GM06990 (cell line): ENCODE results near the gene MAGEF1.

ENCODE experiments used
- DNase-seq: peaks from one replicate; pipeline ENCODE4 v3.0.0-alpha.2; 2011; ENCODE audit not compliant: insufficient read length; ENCODE audit errors: extremely low read depth
- H3K27me3 ChIP-seq: replicated peaks from 2 replicates; pipeline ENCODE4 v1.6.0; 2011; ENCODE audit warnings: low read length; ENCODE audit not compliant: control insufficient read depth, insufficient read depth
- H3K36me3 ChIP-seq: 2 replicates; pipeline ENCODE4 v1.5.1; 2011; ENCODE audit warnings: low read length; ENCODE audit not compliant: control insufficient read depth, insufficient read depth
- H3K4me3 ChIP-seq: replicated peaks from 2 replicates; pipeline ENCODE4 v1.5.1; 2011; ENCODE audit warnings: low read depth, mild to moderate bottlenecking, control low read depth, low read length
- CTCF ChIP-seq: IDR thresholded peaks from 2 replicates; pipeline ENCODE4 v1.5.1; 2011; ENCODE audit warnings: low read length, control low read depth, mild to moderate bottlenecking, inconsistent platforms; ENCODE audit not compliant: insufficient read depth, poor library complexity, severe bottlenecking

Gene MAGEF1

GRCh38 chr3:184750349-184751083 lies 38.7 kb upstream of the MAGEF1 start:
- no peak for TF ChIP-seq CTCF
- H3K4me3 ChIP-seq: no peak overlapping the region
- DNase-seq: no peak
- H3K36me3 ChIP-seq: no peaks in the 10 kb centered on the region
- H3K27me3 ChIP-seq: no peaks in the 10 kb centered on the region

GRCh38 chr3:184749168-184749744 lies 37.4 kb upstream of the MAGEF1 start:
- H3K4me3 ChIP-seq: no peak overlapping the region
- H3K27me3 ChIP-seq: no peaks in the 10 kb centered on the region
- no peak for TF ChIP-seq CTCF
- H3K36me3 ChIP-seq: no peaks in the 10 kb centered on the region
- no peak for DNase-seq

DNA sequence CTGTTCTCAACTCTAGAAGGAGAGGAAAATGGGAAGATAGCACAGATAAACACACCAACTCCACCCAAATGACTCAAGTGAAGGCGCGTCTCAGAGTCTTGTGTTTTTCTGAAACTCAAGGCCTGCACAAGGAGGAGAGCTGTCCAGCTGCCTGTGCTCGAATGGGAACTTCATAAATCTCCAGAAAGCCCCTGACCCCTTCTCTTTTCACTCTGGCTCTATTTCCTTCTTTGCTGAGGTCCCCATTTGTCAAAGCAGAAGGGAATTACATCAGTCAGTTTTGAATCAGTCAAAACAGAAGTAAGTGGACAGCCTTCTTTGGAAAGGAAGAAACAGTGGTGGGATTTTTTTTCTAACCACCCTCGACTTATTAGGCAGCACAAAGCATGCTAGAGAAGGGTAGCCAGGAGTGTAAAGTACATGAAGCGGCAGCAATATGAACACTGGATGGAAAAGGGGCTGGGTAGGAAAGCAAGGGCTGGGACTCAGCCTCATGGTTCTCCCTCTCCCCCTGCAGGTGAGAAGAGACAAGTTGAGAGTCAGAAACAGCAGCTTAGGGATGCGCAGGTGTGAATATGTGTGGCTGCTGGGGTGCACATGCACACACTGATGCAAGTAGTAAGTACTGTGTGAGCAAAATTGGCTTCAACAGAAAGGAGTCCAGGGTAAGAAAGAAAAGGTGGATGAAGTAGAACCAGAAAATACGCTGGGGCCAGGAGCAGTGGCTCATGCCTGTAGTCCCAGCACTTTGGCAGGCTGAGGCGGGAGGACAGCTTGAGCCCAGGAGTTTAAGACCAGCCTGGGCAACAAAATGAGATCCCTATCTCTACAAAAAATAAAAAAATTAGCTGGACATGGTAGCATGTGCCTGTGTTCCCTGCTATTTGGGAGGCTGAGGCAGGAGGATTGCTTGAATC lies 36.6 kb upstream of the MAGEF1 start:
- TF ChIP-seq CTCF: peak; percentile 45
- H3K27me3 ChIP-seq: no peaks in the 10 kb centered on the region
- DNase-seq: peak; percentile 46
- H3K4me3 ChIP-seq: no peak overlapping the region
- H3K36me3 ChIP-seq: no peaks in the 10 kb centered on the region

DNA sequence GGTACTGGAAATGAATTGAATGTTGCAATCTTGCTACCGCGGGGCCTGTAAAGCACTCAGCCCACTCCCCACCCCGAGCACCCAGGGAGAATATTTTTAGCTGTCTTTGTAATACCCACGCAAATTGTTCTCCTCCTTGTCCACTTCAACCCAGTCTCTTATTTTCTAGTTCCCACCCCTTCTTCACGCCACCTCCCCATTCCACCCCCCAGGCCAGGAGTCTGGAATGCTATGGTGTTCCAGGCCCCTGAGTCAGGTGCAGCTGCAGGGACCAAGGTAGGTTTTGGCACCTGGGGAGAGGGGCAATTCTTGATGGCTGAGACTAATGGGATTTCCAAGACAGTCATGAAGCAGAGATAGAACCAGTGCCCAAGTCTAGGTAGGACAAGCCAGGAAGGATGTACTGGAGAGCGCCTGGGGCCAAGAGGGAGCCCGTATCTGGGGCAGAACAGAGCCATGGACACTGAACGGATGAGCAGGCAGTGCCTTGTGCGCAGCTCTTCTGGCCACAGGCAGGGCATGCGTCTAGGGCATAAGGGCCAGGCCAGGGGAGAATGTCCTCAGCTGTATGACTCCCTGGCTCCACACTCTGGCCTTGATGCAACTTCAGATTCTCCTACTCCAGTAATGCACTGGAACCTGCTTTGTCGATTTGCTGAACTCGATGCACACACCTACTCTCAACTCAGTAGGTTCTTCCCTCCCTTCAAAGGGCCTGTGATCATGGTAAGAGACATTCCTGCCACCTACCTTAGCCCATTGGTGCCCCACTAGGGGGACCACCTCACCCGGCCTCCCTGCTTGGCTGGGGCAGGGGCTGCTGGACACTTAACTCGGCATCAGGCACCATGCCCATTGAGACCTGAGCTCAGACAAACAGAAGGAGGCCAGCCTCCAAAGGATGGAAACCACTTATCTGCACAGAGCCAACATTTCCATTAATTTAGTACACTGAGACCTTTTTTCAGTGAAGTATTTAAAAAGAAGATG lies 34.6 kb upstream of the MAGEF1 start:
- Histone ChIP-seq H3K27me3 (no peaks in the 10 kb centered on the region), H3K4me3 (no peak overlapping the region), H3K36me3 (no peaks in the 10 kb centered on the region)
- no peak for DNase-seq
- TF ChIP-seq CTCF: no peak

DNA sequence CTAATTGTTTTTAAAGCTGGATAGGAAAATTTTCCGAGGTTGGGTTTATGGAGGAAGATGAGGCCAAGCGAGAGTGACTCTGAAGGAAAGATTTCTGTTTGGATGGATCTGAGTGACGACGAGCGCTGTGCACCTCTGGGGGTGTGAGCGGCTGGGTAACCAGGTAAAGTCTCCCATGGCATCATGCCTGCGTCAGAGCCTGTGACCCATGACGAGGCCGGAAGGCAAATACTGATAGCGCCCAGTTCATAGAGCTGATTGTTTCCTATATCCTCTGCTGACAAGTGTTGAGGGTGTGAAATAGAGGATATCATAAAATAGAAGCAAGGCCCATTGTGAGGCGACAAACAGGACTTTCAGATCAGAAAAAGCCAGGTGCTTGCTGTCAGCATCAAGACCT lies 33.7 kb upstream of the MAGEF1 start:
- H3K4me3 ChIP-seq: no peak overlapping the region
- DNase-seq: no peak
- H3K36me3 ChIP-seq: no peaks in the 10 kb centered on the region
- H3K27me3 ChIP-seq: no peaks in the 10 kb centered on the region
- no peak for TF ChIP-seq CTCF
